Activated CD4-positive, alpha-beta T cell treated with anti-CD3 and anti-CD28 coated beads, Interleukin-2, Interleukin-6, amounts not matched to agents 100 ng/mL and 50 ng/mL, durations not matched to agents 16 hours and 8 hours (primary cell): ENCODE data around the gene ST8SIA3.
A peak's percentile ranks its signal among the peaks of the same experiment; 100 is the strongest.

ENCODE experiments used
- DNase-seq: peaks from one replicate; pipeline ENCODE4 v3.0.0-alpha.2; 2020

The ST8SIA3 gene, protein sequence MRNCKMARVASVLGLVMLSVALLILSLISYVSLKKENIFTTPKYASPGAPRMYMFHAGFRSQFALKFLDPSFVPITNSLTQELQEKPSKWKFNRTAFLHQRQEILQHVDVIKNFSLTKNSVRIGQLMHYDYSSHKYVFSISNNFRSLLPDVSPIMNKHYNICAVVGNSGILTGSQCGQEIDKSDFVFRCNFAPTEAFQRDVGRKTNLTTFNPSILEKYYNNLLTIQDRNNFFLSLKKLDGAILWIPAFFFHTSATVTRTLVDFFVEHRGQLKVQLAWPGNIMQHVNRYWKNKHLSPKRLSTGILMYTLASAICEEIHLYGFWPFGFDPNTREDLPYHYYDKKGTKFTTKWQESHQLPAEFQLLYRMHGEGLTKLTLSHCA

GRCh38 chr18:57352271-57352701, at the start of gene ST8SIA3:
Gene ST8SIA3 (plus strand): TSS chr18:57352557. CDS start chr18:57352847, 290 bp downstream.
- no peak for DNase-seq

DNA sequence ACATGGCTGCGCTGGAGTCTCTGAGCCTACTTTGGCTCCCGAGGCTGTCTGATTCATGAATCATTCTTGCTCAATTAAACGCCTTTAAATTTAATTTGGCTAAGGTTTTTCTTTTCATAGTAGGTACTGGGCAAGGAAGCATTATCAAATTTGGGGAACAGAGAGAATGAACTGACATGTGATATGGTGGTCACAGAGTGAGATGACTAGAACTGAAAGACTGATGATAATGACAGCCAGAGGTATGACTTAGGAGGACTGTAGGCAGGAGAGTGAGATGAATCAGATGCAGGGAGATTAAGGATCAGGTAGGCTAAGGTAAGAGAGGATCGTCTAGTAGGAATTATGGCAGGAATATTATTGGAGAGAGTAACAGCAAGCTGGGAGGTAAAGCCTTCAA, 40.9 kb upstream of the ST8SIA3 start:
- DNase-seq: no peak

DNA sequence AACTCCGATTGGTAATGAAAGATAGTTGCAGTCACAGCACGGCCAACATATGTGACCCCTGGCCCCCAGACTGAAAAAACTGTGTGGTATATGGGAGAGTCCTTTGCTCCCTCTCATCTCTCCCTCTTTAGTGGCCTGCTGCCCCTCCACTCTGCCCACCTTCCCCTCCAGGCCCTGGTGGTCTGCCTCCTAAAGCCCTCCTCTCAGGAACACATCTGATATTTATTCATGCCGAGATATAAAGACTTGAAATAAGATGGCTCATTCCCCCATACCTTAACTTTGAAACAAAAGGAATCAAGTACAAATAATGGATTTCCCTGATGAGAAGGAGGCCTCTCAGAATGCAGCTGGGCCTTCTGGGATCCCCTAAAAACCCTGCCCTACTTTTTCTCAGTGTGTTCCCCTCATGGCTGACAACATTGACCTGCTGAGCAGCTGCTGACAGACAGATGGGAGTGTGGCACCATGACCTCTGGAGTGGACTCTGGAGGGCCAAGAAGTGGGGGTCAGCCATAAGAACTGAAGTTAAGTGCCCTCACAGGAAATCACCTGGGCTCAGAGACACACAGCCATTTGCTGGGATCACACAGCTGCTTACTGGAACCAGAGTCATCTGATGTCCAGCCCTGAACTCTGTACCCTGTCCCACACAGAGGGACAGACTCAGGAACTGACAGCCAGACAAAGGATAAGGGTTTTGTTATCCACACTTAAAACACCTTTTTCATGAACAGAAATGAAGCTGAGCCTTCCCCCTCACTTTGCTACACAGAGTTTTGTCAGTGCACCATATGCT, 39.8 kb upstream of the ST8SIA3 start:
- DNase-seq: no peak

- DNase-seq: no peak
These were observed 31.8 kb upstream of the ST8SIA3 start for GRCh38 chr18:57320603-57321002.

GRCh38 chr18:57325491-57326166, 26.7 kb upstream of the ST8SIA3 start:
- no peak for DNase-seq

DNA sequence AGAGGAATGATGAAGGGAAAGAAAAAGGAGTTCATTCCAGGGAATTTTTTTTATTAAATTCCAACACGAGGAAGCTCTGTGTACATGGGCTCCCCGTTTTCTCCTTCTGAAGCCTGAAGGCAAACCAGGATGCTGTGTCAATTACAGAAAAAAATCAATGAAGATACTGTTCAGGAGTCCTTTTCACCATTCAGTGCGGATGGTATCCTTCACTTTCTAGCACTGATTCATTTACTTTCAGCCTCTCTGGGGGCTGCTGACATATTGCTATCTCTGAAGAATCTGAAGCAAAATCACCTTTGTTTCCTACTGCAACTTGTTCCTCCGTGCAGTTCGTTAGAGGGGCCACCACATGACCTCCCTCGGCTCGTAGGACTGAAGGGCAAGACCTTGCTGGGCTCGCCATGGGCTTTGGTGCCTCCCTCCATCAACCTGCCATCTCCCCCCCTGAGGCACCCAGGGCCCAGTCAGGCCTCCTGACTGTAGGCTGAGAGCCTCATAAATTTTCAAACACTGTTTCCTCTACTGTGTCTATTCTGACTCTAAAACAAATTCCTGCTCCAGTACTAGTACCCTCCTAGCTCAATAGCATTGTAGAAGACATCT, 25.5 kb upstream of the ST8SIA3 start:
- DNase-seq: no peak

- DNase-seq: no peak
These were observed 23.7 kb upstream of the ST8SIA3 start for GRCh38 chr18:57328665-57329064.

GRCh38 chr18:57329856-57330255, 22.5 kb upstream of the ST8SIA3 start:
- DNase-seq: no peak

- no peak for DNase-seq
These were observed 20.6 kb upstream of the ST8SIA3 start for GRCh38 chr18:57331718-57332117.

- no peak for DNase-seq
These were observed 18.4 kb upstream of the ST8SIA3 start for GRCh38 chr18:57333940-57334339.

- DNase-seq: no peak
These were observed 18.0 kb upstream of the ST8SIA3 start for GRCh38 chr18:57334383-57334782.

DNA sequence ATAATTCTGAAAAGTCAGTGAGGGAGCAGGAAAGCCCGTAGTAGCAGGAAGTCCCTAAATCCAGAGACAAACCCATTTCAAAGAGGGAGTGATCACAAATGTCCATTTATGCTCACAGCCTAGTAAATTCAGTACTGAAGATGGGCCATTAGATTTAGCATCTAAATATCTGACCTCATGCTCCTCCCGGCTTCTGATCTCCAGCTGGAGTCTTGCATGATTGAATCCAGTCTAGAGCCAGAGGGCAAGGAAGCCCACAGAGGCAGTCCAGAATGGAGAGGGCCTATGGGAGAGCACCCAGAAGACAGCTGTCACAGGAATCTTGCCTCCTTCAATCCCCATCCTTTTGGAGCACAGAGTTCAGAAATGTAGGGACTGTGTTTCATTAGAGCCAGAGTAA, 16.0 kb upstream of the ST8SIA3 start:
- DNase-seq: no peak

DNA sequence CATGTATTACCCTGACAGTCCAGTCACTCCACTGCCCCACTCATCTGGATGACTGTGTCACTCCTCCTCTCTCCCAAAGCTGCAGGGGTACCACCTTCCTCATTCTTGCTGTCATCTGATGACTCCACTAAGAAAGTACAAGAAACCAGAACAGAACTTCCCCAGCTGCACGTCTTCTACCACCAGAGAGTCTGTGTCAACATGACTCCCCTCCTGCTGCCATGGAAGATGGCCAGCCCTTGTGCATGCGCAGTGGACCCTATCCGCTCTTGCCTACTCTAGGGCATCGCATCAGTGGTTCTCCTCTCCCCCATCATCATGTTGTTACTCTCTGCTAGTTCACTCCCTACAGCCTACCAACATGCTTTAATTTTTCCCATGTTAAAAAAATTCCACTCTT, 14.5 kb upstream of the ST8SIA3 start:
- no peak for DNase-seq

DNA sequence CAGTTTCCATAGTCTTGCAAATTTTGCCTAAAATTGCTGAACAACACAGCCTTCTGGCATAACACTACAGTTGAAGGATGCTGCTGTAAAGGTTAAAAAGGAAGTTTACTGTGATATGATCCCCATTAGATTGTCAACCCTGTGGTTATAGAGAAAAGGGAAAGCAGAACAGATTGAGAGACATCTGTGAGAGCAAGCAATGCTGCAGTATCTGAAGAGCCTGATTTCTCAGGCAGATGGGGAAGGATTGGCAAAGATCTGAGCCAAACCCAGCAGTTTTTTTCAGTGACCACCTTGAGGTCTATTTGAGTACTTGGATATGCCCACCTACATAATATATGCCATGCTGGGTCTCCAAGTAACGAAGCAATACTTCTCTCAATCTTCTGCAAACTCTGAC, 8.5 kb upstream of the ST8SIA3 start:
- no peak for DNase-seq

DNA sequence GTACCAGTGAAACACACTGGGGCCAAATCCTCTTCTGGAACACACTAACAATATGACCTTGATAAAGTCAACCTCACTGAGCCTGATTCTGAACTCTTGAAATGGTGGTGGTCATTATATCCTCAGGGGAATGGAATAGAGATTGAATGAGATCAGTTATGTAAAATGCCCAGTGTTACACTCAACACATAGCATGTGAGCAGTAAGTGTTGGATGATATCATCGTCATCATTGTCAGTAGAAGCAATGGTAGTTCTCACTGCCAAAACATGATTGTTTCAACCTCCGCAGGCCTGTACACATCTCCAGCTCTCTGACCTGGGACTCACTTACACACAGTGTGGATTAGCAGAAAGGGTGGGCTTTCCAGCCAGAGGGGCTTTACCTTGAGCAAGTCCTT, 5.5 kb upstream of the ST8SIA3 start:
- no peak for DNase-seq

DNA sequence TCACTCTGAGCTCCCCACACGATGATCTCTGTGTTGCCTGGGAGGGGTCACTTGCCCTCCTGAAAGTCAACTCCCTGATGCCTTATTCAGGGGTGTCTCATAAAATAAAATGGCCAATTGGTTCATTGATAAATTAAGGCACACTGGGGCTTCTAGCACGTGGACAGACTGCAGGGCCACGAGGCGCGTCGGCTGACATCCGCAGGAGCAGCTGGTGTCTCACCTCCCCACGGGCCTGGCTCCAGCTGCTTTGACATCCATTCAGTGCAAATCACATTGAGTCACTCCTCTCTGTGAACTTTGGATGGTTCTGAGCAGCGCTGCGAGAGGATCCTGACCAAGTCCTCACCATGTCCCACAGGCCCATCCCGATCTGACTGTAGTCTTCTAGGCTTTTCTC, 4.6 kb upstream of the ST8SIA3 start:
- no peak for DNase-seq

GRCh38 chr18:57352761-57353136, 392 bp downstream of the ST8SIA3 start:
- DNase-seq: no peak

GRCh38 chr18:57353137-57353939, 981 bp downstream of the ST8SIA3 start:
- no peak for DNase-seq

- DNase-seq: peak; percentile 20
These were observed 1.6 kb downstream of the ST8SIA3 start for GRCh38 chr18:57353940-57354461.

- DNase-seq: no peak
These were observed 7.1 kb downstream of the ST8SIA3 start for GRCh38 chr18:57359433-57359832.

GRCh38 chr18:57362714-57363113, 10.4 kb downstream of the ST8SIA3 start:
- no peak for DNase-seq

DNA sequence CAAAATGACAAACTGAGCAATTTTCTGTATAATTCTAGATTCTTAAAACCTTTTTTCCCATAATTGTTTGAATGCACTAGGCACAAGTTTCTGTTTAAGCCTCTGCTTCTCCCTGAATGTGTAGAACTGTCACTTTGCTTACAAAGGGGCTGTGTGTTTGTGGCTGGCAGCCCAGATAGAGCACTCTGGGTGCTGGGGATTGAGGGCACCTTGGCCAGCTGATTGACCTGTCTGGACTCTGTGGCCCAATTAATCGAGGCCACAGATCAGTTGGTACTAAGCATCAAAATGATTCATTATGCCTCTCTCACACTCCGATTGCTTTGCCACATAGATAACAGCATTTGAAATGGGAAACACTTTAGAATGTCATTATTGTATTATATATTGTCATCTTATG, 12.1 kb downstream of the ST8SIA3 start:
- no peak for DNase-seq
